HG02610 (cell line): Measurements from ENCODE around the gene KMT2A.
"Not testable (repeated sequence)": the region's sequence is repeated elsewhere in the genome, so short reads cannot be mapped to it uniquely, and the experiment has no call there.

Experiments used
- ATAC-seq: cut with Tn5 transposase; IDR thresholded peaks from one replicate; pipeline ENCODE4 v1.9.1; 2021; ENCODE audit warnings: mild to moderate bottlenecking, moderate library complexity; ENCODE audit not compliant: unreplicated experiment

KMT2A gene

GRCh38 chr11:118434553-118435289 is 1.6 kb upstream of the KMT2A start:
- no peak for ATAC-seq

DNA sequence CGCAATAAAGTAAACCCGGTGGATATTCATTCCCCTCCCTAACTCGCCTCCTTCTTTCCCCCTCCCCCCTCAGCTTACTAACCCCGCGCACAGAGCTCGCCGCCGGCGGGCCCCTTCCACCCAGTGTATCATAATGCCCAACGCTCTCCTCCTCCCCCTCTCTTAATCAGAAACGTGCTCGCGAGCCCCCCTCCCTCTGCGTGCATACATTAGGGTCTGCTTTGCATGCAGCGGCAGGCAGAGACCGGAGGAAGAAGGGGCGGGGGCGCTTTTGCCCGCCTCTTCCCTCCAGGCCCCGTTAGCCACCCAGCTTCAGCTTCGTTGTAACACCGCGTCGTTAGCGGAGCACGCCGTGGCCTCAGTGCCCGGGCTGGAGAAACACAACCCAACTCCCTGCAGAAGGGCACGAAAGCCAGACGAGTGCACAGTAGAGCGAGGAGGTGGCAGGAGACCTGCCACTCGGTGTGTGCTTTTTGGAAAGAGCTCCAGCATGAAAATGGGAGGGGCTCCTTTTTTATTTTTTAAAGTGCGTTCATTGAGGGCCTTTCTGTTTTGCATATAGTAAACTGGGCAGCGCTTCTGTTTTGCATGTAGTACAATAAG is 901 bp upstream of the KMT2A start:
- peak; percentile 18 for ATAC-seq

DNA sequence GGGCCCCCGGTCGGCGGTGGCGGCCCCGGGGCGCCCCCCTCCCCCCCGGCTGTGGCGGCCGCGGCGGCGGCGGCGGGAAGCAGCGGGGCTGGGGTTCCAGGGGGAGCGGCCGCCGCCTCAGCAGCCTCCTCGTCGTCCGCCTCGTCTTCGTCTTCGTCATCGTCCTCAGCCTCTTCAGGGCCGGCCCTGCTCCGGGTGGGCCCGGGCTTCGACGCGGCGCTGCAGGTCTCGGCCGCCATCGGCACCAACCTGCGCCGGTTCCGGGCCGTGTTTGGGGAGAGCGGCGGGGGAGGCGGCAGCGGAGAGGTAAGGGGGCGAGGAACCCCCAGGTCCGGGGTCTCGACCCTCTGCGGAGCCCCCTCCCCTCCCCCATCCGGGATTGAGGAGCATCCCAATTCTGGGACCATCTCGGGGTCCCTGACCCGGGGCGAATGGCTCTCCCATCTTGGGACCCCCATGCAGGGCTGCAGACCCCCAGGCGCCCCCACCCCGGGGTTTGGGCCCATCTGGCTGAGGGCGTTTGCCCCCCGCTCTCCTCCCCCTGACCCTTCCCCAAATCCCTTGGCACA is 431 bp downstream of the KMT2A start:
- ATAC-seq: peak; percentile 10

- no peak for ATAC-seq
Observed at GRCh38 chr11:118437208-118438125, 1.2 kb downstream of the KMT2A start.

DNA sequence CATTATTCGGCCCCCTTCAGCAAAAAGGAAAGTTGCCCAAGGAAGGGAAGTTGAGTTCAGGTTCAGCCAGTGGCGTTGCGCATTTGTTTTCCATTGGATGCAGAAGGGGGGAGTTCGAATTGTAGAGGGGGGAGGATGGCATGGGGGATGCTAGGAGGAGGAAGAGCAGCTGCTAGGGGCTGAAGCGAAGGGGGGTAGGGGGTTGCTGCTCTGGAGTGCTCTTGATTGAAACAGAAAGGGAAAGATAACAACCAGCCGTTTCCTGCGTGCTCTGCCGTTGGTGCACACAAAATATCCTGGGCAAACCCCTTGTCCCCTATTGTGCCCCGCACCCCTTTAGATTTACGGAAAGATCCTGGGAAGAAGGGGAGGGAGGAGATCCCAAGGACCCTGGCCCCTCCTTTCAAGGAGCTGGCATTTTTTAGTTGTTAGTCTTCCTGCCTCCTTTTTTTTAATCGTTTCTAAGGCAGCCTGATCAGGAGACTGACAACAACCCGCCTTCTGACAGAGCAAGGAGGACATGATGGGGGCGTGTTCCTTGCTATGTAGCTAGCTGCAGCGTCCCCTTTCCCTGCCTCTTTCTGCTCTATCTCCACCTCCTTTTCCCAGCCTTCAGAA is 2.1 kb downstream of the KMT2A start:
- no peak for ATAC-seq

DNA sequence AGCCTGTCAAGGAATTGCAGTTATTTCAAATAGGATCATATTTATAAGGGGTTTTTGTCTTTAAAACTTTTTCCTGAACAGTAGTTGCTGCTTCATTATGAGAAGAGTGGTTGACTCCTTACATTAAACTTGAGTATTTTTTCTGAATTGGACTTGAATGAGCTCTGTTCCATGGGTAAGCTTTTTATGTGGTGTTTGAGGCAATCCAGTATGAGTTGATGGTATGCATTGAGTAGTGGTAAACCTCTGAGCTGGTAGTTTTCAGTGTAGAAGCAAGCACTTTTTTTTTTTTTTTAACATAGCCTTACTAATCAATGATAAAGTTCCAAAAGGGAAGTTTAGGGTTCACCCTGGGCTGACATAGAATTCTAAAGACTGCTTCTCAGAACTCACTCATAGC is 3.4 kb downstream of the KMT2A start:
- ATAC-seq: no peak

DNA sequence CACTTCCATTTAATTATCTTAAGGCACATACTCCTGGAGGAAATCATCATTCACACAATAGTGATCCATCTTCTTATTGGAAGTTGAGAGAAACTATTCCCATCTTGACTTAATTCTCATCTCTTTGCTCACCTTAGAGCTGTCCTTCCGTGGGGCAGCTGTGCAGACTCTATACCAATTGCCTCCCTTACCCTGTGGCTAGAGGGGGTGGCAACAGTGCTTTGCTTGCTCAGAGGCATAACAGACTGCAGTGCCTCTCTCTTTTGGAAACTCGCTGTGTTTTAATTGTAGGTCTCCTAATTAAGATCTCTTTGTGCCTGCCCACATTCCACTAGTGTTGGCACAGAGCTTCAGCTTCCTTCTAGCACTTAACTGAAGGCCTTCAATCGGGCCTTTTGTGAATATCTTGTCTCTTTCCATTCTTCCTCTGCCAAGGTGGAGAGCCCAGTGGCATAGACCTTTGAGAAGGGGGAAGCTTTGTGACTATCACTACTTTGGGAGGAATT is 5.5 kb downstream of the KMT2A start:
- ATAC-seq: no peak

DNA sequence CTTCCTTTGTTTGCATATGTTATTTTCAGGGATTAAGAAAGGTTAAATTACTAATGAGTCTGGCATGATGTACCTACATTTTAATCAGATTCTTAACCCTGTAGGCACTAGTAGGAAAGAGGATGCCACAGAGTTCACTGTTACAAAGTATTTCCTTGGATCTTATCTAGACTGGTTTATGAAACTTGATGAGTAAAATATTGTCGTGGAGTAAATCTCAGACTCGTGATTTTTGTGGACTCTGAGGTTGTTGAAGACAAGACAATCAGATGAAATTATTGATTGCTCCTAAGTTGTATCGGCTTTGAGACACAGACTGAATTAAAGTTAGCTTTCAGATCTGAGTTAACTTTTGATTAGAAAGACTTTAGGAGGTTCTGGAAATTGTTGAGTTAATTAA is 6.0 kb downstream of the KMT2A start:
- ATAC-seq: no peak

DNA sequence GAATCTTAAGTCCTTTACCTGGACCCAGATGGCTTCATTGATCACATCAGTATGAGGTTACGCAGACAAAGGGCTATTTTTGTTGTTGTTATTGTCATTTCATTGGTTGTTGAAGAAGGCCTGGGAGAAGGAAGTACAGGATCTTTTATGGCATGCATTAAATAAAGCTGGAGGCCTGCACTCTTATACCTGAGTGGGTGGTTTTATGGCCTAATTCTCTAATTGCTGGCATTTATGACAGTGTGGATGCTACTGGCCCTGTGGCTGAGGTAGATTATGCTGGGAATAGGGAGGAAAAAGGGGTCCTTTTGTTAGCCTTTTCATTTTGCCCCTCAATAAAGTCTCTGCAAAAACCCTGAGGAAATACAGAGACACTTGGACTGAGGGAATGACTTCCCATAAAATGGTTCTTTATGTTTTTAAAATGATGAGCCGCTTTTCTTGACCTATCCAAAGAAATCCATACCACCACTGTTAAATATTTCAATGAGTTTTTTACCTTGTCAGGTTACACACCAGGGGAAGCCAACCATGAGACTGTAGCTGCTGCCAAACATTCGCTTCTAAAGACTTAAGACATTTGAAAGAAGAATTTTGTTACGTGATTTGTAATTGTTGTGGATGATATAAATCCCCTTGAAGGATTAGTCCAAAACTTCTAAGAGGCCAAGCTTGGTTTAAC is 6.8 kb downstream of the KMT2A start:
- peak; percentile 12 for ATAC-seq

DNA sequence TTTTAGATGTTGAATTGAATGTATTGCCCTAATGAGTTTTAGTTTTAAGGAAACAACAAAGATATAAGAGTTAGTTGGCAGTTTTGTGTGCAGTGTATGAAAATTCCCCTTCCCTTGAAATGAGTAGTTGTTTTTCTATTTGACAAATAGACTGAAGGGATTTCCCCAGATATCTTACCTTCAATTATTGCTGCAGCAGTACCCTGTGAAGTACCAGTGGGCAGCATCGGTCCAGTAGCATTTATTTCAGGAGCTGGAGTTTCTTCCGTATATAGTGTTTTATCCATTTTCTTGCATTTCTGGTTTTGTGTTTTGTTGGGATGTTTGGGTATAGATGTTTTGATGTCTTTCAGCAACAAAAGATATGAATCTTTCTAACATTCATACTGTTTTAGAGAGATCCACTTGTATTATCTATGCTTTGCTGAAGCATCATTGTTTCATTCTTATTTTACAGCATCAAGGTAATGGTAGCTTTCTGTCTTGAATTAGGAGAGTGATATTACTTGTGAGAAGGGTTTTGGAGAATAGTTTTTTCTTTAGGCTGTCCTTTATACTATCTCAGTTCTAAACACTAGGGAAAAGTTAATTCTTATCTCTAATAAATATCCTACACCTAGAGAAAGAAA is 7.4 kb downstream of the KMT2A start:
- ATAC-seq: peak; percentile 55

DNA sequence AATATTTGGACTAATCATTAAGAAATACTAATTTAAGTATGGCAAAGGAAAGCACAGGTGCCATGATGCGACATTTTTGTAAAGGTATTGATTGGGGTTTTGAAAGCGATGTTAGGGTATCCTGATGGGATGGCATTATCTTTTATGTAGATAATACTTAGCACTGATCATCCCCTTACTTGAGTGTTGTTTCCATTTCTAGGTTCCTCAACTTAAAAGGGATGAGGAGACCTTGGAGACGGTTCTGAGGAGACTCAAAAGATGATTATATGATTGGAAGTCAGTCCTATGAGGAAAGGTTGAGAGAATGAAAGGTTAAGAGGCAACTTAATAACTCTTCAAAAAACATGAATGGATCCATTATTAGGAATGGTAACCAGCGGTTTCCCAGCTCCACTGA is 11.1 kb downstream of the KMT2A start:
- ATAC-seq: no peak

- ATAC-seq: peak; percentile 78
Observed at GRCh38 chr11:118448294-118448693, 12.0 kb downstream of the KMT2A start.

GRCh38 chr11:118449316-118449918 is 13.1 kb downstream of the KMT2A start:
- no peak for ATAC-seq

DNA sequence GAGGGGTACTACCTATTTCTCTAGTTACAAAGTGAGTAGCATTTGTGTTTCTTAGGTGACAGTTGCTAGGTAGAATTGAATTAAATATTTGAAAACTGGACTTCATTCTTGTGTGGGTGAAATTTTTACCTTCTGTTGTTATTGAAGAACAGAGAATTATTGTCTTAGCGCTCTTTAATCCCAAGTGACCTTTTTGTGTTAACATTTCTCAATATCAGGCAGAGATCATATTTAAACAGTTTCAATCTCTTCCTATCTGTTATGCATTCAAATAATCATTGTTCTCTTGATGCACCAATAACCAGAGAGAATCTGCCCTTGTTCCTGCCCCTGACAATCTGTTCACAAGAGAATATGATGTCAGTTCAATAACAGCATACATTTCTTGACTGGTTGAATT is 14.2 kb downstream of the KMT2A start:
- no peak for ATAC-seq

DNA sequence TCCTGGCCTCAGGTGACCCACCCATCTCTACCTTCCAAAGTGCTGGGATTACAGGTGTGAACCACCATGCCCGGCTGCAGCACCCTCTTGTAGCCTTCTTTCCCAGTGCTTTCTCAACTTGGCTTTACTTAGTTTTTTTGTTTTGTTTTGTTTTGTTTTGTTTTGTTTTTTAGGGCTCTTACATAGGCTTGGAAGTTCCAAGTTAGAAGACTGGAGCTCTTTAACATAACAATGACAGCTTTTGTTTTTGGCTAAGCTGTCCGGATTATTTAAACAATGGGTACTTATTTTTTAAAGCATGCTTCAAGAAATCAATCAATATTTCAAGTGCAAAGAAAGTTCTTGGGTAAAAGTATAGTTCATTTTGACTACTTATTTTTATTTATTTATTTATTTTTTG is 25.9 kb downstream of the KMT2A start:
- no peak for ATAC-seq

DNA sequence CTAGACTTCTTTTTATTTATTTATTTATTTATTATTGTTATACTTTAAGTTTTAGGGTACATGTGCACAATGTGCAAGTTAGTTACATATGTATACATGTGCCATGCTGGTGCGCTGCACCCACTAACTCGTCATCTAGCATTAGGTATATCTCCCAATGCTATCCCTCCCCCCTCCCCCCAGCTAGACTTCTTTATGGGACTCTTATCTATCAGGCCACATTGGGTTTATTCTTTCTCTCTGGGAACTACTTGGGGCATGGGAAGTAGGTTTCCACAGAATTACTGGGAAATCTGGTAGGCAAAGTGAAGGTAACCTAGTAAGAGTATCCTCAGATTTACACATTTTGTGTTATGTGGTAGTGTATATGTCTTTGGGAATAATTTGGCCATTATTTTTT is 32.7 kb downstream of the KMT2A start:
- not testable (repeated sequence) for ATAC-seq

DNA sequence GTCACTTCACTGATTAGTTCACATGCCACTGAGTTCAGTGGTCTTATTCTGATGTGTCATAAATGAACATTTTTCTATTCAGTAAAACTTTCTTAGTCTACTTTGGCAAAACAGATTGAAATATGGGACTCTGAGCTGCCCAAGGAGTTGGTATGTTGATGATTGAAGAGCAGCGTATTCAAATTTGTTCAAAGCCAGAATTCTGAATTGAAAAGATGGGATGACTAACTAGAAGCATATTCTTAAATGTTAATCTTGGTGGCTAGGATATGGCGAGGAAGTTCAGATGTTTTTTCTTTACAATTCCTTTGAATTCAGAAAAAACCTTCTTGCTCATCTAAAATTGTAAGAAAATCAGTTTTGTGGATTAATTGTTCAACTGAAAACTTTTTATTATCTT is 34.7 kb downstream of the KMT2A start:
- no peak for ATAC-seq

GRCh38 chr11:118473537-118473936 is 37.2 kb downstream of the KMT2A start:
- no peak for ATAC-seq

GRCh38 chr11:118476676-118477075 is 40.4 kb downstream of the KMT2A start:
- ATAC-seq: no peak
